Loucy (cell line): ENCODE results near the gene DKK3.

Experiments
- CTCF ChIP-seq: fragments of 200-600 bp; sonication (generic); conservative IDR thresholded peaks from 2 replicates; pipeline ENCODE4 v1.5.1; 2014; ENCODE audit warnings: mild to moderate bottlenecking, antibody characterized with exemption, low read length
- EZH2phosphoT487 ChIP-seq: fragments of 200-600 bp; IDR thresholded peaks from 2 replicates; pipeline ENCODE4 v1.6.1; 2018; ENCODE audit warnings: antibody characterized with exemption, mild to moderate bottlenecking, moderate library complexity, borderline replicate concordance

DNA sequence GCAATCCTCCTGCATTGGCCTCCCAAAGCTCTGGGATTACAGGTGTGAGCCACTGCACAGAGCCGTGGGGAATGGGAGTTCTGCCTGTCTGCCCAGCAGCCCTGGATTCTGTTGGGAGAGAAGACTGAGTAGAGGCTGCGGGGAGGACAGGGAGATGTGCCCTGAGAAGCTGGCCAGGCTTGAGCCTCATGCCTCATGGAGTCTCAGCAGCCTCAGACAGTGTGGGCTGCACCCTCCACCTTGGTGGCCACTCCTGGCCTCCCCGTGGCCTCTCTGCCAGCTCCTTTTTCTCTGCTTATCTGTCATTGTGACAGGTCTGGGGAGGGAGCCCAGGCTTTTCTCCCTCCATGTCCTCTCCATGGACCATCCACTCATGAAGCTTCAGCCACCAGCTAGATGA is 43.2 kb downstream of the DKK3 start:
- TF ChIP-seq CTCF (no peak), EZH2phosphoT487 (no peak)
